ENCODE results near the gene FBXO42. TPM values are rescaled to one million over a fixed set of nuclear protein-coding genes. Genes with fewer than 3 reads are reported as not detected.

The FBXO42 gene
- total and polyA plus RNA-seq, 2 donors (not counting 3 experiments of a cell fraction or from before 2014, with no cell fraction given) = 16.3 to 20.4 TPM

GRCh38 chr1:16232316-16232710 lies 120.0 kb downstream of the FBXO42 start:
- H3K4me1 ChIP-seq (ENCODE audit: control insufficient read depth, extremely low read depth, insufficient read depth, low read length) = peaks cover 8% of the 10 kb centered on the region
- no peak overlapping the region for H3K4me3 ChIP-seq (replicated peaks in 1 of 3; ENCODE audit: insufficient read depth in 1 of 3, low read depth in 1 of 3, low read length in 3 of 3)
- ChIA-PET POLR2A (no interaction called here), CTCF (interaction anchor here (0.6 kb wide), 1 partner anchor 78 kb away, joined by 3 read pairs; no protein-coding TSS in a partner anchor)
- dilution Hi-C loops (cut with MboI; ENCODE audit: extremely low pct_ligation_motif_present, low sequenced_read_pairs) (no loop called here), intact Hi-C loops (cut with micrococcal nuclease) (no loop called here)
- no peak overlapping the region for H3K27ac ChIP-seq (ENCODE audit: insufficient read depth, low read depth, low read length)
- DNase-seq (ENCODE audit: low read depth, low spot score) = no peak
- peaks cover 10 to 11% of the 10 kb centered on the region in 2 experiments for H3K27me3 ChIP-seq (ENCODE audit: control insufficient read depth in 2 of 2, insufficient read depth in 2 of 2, low read length in 2 of 2)
- no peaks in the 10 kb centered on the region for H3K79me2 ChIP-seq (ENCODE audit: control insufficient read depth, insufficient read depth, low read length)
- no peak overlapping the region for H3K4me2 ChIP-seq (ENCODE audit: insufficient read depth, low read length)
- no peaks in the 10 kb centered on the region for H3K9me1 ChIP-seq (replicated peaks; ENCODE audit: control insufficient read depth, extremely low read depth, insufficient read depth, low read length)
- no TSS peak for BruUV-seq (replicated peaks)
- TF ChIP-seq FOS (IDR thresholded peaks at IDR 0.05; ENCODE audit: borderline replicate concordance, insufficient read depth, low read length) = no peak
- no peak for TF ChIP-seq MYC (IDR thresholded peaks at IDR 0.05; ENCODE audit: low read depth, low read length)
- no peak for TF ChIP-seq JUN (IDR thresholded peaks at IDR 0.05; ENCODE audit: borderline replicate concordance, insufficient read depth, insufficient read length, low read depth)
- TF ChIP-seq, protein P1, sequence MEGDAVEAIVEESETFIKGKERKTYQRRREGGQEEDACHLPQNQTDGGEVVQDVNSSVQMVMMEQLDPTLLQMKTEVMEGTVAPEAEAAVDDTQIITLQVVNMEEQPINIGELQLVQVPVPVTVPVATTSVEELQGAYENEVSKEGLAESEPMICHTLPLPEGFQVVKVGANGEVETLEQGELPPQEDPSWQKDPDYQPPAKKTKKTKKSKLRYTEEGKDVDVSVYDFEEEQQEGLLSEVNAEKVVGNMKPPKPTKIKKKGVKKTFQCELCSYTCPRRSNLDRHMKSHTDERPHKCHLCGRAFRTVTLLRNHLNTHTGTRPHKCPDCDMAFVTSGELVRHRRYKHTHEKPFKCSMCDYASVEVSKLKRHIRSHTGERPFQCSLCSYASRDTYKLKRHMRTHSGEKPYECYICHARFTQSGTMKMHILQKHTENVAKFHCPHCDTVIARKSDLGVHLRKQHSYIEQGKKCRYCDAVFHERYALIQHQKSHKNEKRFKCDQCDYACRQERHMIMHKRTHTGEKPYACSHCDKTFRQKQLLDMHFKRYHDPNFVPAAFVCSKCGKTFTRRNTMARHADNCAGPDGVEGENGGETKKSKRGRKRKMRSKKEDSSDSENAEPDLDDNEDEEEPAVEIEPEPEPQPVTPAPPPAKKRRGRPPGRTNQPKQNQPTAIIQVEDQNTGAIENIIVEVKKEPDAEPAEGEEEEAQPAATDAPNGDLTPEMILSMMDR (IDR thresholded peaks at IDR 0.05; ENCODE audit: extremely low read depth in 1 of 2, insufficient read depth in 1 of 2, low read depth in 1 of 2, low read length in 2 of 2) = no peak
- no peak for TF ChIP-seq MAX (IDR thresholded peaks at IDR 0.05; ENCODE audit: insufficient read depth, insufficient read length)
- TF ChIP-seq GATA2 (IDR thresholded peaks at IDR 0.05; ENCODE audit: insufficient read depth, insufficient read length, low read depth, low read length) = no peak
- no peak for TF ChIP-seq POLR2AphosphoS5 (IDR thresholded peaks at IDR 0.05; ENCODE audit: insufficient read depth, low read depth, low read length)
- no peak for TF ChIP-seq POLR2A (IDR thresholded peaks at IDR 0.05; ENCODE audit: low read depth, low read length)
- no peak for TF ChIP-seq EZH2 (IDR thresholded peaks at IDR 0.05; ENCODE audit: borderline replicate concordance, low read depth, low read length, severe bottlenecking)
- FAIRE-seq = no peak
- no peak overlapping the region for H3K9ac ChIP-seq (replicated peaks; ENCODE audit: extremely low read depth, insufficient read depth, low read length)
- no peaks in the 10 kb centered on the region for H3K36me3 ChIP-seq (ENCODE audit: control insufficient read depth in 2 of 2, extremely low read depth in 1 of 2, insufficient read depth in 2 of 2, low read length in 2 of 2)
- H4K20me1 ChIP-seq (replicated peaks; ENCODE audit: control insufficient read depth, extremely low read depth, insufficient read depth, low read length) = no peaks in the 10 kb centered on the region
- H2AFZ ChIP-seq (ENCODE audit: low read depth, low read length) = no peak overlapping the region
- no peaks in the 10 kb centered on the region for H3K9me3 ChIP-seq (replicated peaks; ENCODE audit: control insufficient read depth, insufficient read depth, low read length)

All from endothelial cell of umbilical vein (primary cell).